Right lobe of liver (tissue), 4 donors: ENCODE data around the gene RPS24.

Source experiments
- POLR2A ChIP-seq: fragments of 450-650 bp; IDR thresholded peaks from one replicate; pipeline ENCODE4 v1.6.1; 2017; ENCODE audit warnings: antibody characterized with exemption, mild to moderate bottlenecking
- TF ChIP-seq, protein P1 (sequence below), 4 donors: fragments of 200-600 bp in 3 of 4; fragments of 450-650 bp in 1 of 4; IDR thresholded peaks; one replicate each; pipeline versions ENCODE4 v1.5.1 to v1.8.0; 2016 to 2022; ENCODE audit warnings: antibody characterized with exemption in 4 of 4, mild to moderate bottlenecking in 2 of 4
- donor health status: DM: no; HTN: no; CAD: no.
- donor health status: DM: no; HTN: no; CAD: no.
- donor health status: DM: no; HTN: yes; CAD: no.

- TF ChIP-seq, protein P1, sequence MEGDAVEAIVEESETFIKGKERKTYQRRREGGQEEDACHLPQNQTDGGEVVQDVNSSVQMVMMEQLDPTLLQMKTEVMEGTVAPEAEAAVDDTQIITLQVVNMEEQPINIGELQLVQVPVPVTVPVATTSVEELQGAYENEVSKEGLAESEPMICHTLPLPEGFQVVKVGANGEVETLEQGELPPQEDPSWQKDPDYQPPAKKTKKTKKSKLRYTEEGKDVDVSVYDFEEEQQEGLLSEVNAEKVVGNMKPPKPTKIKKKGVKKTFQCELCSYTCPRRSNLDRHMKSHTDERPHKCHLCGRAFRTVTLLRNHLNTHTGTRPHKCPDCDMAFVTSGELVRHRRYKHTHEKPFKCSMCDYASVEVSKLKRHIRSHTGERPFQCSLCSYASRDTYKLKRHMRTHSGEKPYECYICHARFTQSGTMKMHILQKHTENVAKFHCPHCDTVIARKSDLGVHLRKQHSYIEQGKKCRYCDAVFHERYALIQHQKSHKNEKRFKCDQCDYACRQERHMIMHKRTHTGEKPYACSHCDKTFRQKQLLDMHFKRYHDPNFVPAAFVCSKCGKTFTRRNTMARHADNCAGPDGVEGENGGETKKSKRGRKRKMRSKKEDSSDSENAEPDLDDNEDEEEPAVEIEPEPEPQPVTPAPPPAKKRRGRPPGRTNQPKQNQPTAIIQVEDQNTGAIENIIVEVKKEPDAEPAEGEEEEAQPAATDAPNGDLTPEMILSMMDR (IDR thresholded peaks at IDR 0.05): no peak
- TF ChIP-seq POLR2A: no peak
Observed at GRCh38 chr10:78033387-78033636, 351 bp upstream of the RPS24 start.
